ENCODE measurements around the gene CDKAL1. TPM values are rescaled to one million over a fixed set of nuclear protein-coding genes. Genes with fewer than 3 reads are reported as not detected.

Gene CDKAL1
- total and polyA plus RNA-seq, 2 of the 13 experiments (the other 11 are each of a cell fraction or from before 2014, with no cell fraction given): 9.5 to 27.7 TPM

GRCh38 chr6:20877008-20877937, 343.0 kb downstream of the CDKAL1 start (continued):
- TF ChIP-seq, protein P1, sequence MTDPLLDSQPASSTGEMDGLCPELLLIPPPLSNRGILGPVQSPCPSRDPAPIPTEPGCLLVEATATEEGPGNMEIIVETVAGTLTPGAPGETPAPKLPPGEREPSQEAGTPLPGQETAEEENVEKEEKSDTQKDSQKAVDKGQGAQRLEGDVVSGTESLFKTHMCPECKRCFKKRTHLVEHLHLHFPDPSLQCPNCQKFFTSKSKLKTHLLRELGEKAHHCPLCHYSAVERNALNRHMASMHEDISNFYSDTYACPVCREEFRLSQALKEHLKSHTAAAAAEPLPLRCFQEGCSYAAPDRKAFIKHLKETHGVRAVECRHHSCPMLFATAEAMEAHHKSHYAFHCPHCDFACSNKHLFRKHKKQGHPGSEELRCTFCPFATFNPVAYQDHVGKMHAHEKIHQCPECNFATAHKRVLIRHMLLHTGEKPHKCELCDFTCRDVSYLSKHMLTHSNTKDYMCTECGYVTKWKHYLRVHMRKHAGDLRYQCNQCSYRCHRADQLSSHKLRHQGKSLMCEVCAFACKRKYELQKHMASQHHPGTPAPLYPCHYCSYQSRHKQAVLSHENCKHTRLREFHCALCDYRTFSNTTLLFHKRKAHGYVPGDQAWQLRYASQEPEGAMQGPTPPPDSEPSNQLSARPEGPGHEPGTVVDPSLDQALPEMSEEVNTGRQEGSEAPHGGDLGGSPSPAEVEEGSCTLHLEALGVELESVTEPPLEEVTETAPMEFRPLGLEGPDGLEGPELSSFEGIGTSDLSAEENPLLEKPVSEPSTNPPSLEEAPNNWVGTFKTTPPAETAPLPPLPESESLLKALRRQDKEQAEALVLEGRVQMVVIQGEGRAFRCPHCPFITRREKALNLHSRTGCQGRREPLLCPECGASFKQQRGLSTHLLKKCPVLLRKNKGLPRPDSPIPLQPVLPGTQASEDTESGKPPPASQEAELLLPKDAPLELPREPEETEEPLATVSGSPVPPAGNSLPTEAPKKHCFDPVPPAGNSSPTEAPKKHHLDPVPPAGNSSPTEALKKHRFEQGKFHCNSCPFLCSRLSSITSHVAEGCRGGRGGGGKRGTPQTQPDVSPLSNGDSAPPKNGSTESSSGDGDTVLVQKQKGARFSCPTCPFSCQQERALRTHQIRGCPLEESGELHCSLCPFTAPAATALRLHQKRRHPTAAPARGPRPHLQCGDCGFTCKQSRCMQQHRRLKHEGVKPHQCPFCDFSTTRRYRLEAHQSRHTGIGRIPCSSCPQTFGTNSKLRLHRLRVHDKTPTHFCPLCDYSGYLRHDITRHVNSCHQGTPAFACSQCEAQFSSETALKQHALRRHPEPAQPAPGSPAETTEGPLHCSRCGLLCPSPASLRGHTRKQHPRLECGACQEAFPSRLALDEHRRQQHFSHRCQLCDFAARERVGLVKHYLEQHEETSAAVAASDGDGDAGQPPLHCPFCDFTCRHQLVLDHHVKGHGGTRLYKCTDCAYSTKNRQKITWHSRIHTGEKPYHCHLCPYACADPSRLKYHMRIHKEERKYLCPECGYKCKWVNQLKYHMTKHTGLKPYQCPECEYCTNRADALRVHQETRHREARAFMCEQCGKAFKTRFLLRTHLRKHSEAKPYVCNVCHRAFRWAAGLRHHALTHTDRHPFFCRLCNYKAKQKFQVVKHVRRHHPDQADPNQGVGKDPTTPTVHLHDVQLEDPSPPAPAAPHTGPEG (CRISPR knock-in tag; IDR thresholded peaks at IDR 0.05): peak; percentile 70; the same call in 1 of the 2 replicates
- peak; percentile 56; the same call in 1 of the 2 replicates for TF ChIP-seq ZNF878 (CRISPR knock-in tag; IDR thresholded peaks at IDR 0.05)
- peak; percentile 89 for TF ChIP-seq ZBTB21 (CRISPR knock-in tag; IDR thresholded peaks at IDR 0.05)
- TF ChIP-seq NR2F2 (IDR thresholded peaks at IDR 0.05; ENCODE audit: borderline replicate concordance, low read depth): peak; percentile 73
- peak; percentile 60; the same call in 1 of the 2 replicates for TF ChIP-seq KAT8 (CRISPR knock-in tag; IDR thresholded peaks at IDR 0.05)
- peak; percentile 74; the same call in 1 of the 2 replicates for TF ChIP-seq SSRP1 (CRISPR knock-in tag; IDR thresholded peaks at IDR 0.05)
- TF ChIP-seq HNRNPUL1 (IDR thresholded peaks at IDR 0.05; ENCODE audit: low read depth, low read length): peak; percentile 65; the same call in 1 of the 2 replicates
- TF ChIP-seq HHEX (CRISPR knock-in tag; IDR thresholded peaks at IDR 0.05): no peak
- peak; percentile 72 for TF ChIP-seq MLX (CRISPR knock-in tag; IDR thresholded peaks at IDR 0.05)
- peak; percentile 88 for TF ChIP-seq ZMYM4 (CRISPR knock-in tag; IDR thresholded peaks at IDR 0.05)
- TF ChIP-seq ZEB1 (IDR thresholded peaks at IDR 0.05; ENCODE audit: insufficient replicate concordance, low read depth): peak; percentile 62
- 0 out of 2 replicates have a peak, but pooled peaks have one; percentile 34 for TF ChIP-seq ZNF317 (CRISPR knock-in tag; IDR thresholded peaks at IDR 0.05)
- TF ChIP-seq MAZ (IDR thresholded peaks at IDR 0.05; ENCODE audit: borderline replicate concordance, low read depth, low read length): no peak
- 0 out of 2 replicates have a peak, but pooled peaks have one; percentile 57 for TF ChIP-seq MAZ (CRISPR knock-in tag; IDR thresholded peaks at IDR 0.05; ENCODE audit: low read depth)
- TF ChIP-seq TARDBP (CRISPR knock-in tag; IDR thresholded peaks at IDR 0.05): peak; percentile 48
- no peak for TF ChIP-seq IKZF1 (IDR thresholded peaks at IDR 0.05)
- 0 out of 2 replicates have a peak, but pooled peaks have one; percentile 35 for TF ChIP-seq MEIS2 (CRISPR knock-in tag; IDR thresholded peaks at IDR 0.05)
- TF ChIP-seq, protein P2, sequence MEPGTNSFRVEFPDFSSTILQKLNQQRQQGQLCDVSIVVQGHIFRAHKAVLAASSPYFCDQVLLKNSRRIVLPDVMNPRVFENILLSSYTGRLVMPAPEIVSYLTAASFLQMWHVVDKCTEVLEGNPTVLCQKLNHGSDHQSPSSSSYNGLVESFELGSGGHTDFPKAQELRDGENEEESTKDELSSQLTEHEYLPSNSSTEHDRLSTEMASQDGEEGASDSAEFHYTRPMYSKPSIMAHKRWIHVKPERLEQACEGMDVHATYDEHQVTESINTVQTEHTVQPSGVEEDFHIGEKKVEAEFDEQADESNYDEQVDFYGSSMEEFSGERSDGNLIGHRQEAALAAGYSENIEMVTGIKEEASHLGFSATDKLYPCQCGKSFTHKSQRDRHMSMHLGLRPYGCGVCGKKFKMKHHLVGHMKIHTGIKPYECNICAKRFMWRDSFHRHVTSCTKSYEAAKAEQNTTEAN (CRISPR knock-in tag; conservative IDR thresholded peaks at IDR 0.05): 0 out of 2 replicates have a peak, but pooled peaks have one; percentile 66
- peak; percentile 63; the same call in 1 of the 2 replicates for TF ChIP-seq ETV5 (CRISPR knock-in tag; IDR thresholded peaks at IDR 0.05; ENCODE audit: borderline replicate concordance)
- peak; percentile 54; the same call in 1 of the 2 replicates for TF ChIP-seq ZNF362 (CRISPR knock-in tag; IDR thresholded peaks at IDR 0.05; ENCODE audit: borderline replicate concordance)
